GM15510 (cell line): ENCODE measurements around the gene DPH1.

ENCODE experiments used
- POLR2A ChIP-seq: IDR thresholded peaks from 3 replicates; pipeline ENCODE4 v1.6.1; 2011; ENCODE audit warnings: borderline replicate concordance; ENCODE audit not compliant: insufficient read length; ENCODE audit errors: extremely low read depth

Gene DPH1

DNA sequence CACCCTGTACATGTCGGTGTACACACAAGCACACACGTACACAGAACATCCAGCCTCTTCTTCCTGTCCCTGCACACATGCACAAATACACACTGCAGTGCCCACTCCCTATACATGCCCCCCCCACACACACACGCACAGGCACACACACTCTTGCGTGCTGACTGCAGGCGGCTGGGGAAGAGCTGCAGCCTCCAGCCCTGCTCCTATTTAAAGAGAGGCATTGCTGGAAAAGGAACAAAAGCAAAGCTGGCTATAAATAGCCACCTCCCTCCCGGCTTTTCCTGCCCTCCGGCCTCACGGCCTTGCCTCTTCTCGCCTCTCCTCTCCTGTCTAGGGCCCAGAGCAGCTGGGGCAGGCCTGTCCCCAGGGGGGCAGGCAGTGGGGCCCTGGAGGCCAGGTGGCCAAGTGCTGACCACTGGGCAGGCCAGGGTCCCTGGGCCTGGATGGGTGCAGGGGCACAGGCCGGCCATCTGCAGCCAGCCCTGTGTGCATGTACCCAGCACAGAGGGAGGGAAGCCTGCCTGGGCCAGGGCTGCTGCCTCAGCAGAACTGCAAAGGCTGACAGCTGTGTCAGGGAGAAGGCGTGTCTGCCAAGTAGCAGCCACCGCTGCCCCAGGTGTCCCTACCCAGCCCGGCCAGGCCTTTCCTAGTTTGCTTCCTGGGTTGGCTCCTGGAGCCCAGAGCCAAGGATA is 30.2 kb upstream of the DPH1 start:
- TF ChIP-seq POLR2A = no peak

DNA sequence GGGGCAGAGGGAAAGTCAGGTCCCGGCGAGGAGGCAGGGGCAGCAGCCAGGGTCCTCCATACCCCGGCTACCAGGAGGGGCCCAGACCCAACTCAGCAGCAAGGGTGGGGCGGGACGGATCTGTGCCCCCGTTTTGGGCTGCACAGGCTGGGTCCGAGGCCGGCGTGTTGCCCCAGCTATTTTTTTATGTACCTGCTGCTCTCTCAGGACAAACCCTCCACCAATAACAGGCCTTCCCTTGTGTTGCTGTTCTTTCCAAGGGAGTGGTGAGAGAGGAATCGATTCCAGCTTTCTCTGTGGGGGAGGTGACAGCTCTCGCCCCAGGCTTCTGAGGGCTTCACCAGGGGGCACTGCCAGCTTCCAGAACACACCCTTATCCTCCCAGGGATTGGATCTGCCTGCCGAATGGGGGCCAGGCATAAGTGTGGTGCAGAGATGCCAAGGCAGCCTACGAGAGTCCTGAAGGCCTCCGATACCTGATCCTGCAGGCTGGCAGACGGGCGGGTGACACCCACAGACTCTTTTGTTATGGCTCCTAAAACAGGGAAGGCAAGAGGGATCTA is 27.1 kb upstream of the DPH1 start:
- no peak for TF ChIP-seq POLR2A

DNA sequence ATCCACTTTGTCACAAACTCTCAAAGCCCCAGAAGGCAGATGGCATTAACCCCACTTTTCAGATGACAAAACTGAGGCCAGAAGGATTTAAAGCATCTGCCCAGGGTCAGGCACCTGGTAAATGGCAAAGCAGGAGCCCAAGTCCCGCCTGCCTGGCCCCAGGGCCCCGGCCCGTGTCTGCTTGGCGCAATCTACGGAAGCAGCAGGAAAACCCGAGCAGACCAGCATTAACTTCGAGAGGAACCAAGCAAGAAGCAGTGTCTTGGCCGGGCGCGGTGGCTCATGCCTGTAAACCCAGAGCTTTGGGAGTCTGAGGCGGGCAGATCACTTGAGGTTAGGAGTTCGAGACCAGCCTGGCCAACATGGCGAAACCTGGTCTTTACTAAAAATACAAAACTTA is 26.4 kb upstream of the DPH1 start:
- no peak for TF ChIP-seq POLR2A

DNA sequence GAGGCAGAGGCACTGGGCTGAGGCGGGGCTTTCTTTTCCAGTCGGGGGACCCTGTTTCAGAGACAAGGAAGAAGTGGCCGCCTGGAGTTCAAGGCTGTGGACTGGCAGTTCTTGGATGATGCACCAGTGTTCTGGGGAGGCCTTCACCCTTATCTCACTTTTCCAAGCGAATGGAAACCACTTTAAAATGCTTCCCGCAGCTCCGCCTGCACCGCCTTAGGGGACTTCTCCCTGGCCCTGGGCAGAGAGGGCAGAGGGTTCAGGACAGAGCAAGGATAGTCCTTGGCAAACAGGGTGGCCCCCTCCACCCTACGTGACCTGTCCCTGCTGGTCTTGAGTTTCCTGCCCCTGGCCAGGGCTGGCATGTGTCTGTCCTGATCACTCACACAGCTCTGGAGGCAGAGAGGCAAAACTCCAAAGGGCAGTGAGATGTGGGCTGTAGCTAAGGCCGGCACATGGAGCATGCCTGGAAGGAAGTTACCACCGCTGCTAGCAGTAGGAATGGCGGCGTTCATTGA is 25.5 kb upstream of the DPH1 start:
- no peak for TF ChIP-seq POLR2A

GRCh38 chr17:2008332-2009126 is 21.4 kb upstream of the DPH1 start:
- no peak for TF ChIP-seq POLR2A

- no peak for TF ChIP-seq POLR2A
These were observed 20.2 kb upstream of the DPH1 start for GRCh38 chr17:2009737-2010136.

GRCh38 chr17:2011411-2012371 is 18.3 kb upstream of the DPH1 start:
- no peak for TF ChIP-seq POLR2A

GRCh38 chr17:2012499-2012898 is 17.5 kb upstream of the DPH1 start:
- no peak for TF ChIP-seq POLR2A

DNA sequence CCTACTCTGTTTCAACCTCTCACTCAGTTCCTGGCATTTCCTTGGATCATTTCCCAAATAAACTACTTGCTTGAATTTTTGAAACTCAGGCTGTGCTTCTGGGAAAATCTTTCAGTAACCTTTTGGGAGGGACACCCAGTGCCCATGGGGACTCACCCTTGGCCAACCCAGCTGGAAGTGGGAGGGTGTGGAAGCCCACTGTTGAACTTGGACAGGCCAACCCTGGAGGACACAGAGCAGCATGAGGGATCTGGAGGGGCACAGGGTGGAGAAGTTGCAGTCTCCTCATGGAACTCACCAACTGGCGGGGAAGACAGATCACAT is 16.0 kb upstream of the DPH1 start:
- TF ChIP-seq POLR2A = no peak

DNA sequence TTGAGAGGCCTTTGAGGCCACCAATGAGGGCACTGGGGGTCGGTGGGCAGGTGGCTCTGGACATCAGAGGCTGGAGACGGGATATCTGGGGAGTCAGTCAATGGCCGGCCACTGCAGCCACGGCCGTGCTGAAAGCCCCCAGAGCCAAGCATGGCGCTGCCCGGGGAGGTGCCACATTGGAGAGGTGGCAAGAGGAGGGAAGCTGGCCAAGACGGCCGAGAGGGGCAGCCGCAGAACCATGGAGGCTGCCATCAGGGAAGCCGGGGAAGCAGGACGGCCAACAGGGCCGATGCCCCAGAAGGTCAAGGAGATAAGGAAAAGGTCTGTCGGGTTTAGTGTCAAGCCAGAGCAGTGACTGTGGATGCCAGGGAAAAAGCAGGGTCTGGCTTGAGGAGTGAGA is 14.6 kb upstream of the DPH1 start:
- TF ChIP-seq POLR2A = no peak

DNA sequence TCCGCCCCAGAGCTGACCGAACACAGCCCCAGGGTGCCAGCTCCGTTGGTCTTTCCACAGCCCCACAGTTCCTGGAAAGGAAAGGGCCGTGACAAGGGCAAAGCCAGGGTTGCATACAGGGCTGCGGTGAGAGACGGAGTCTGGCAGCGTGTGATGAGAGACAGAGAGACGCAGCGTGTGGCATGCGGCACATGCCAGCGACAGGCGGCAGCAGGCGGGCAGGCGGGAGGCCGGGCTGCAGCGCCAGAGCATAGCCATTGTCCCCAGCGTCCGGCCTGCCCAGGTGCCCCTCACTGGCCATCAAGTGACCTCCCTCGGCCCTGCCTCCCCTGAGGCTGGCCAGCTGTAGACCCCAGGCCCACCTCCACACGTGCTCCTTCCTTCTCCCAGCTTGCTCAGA is 13.5 kb upstream of the DPH1 start:
- TF ChIP-seq POLR2A = no peak

DNA sequence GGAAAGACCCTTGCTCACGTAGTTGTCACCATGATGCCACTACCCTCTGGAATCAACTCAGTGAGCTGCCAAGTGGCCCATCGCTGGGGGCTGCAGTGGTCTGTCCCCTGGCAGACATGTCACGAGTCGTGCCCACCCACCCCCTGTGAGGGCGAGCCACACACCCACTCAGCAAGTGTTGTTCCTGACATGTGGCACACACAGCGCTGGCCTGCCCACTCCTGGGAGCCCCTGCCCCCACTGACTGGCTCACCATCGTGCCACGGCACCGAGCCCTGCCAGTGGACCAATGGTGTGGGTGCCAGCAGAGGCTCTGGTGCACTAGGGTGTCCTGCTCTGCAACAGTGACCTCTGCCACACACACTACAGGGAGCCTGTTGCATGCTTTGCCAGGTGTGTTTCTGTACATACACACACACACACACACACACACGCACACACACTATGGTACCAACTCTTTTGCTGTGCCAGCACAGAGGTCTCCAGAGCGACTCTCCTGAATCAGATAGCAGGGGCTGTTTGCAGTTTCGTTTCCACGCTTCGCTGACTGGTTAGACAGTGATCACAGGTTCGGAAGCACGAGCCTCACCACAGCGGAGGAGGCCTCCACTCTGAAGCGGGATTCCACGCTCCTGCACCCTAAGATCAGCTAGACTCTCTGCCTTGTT is 12.5 kb upstream of the DPH1 start:
- no peak for TF ChIP-seq POLR2A

GRCh38 chr17:2018716-2019510 is 11.0 kb upstream of the DPH1 start:
- no peak for TF ChIP-seq POLR2A
